H9 (cell line): ENCODE results near the gene PITPNM3. TPM values are rescaled to one million over a fixed set of nuclear protein-coding genes. Genes with fewer than 3 reads are reported as not detected.

Source experiments
- DNase-seq: peaks from one replicate; pipeline ENCODE4 v3.0.0-alpha.2; 2017
- H2AFZ ChIP-seq: one replicate; pipeline ENCODE4 v1.6.1; 2013; ENCODE audit warnings: mild to moderate bottlenecking, low read length, control low read depth, moderate library complexity
- H2AK5ac ChIP-seq: 2 replicates; pipeline ENCODE4 v1.6.1; 2013; ENCODE audit warnings: low read length, control low read depth, mixed read lengths; ENCODE audit not compliant: insufficient read length
- H2BK120ac ChIP-seq: one replicate; pipeline ENCODE4 v1.6.1; 2013; ENCODE audit warnings: low read depth, mild to moderate bottlenecking, low read length, control low read depth, inconsistent platforms; ENCODE audit not compliant: poor library complexity, severe bottlenecking
- H2BK12ac ChIP-seq: 2 replicates; pipeline ENCODE4 v1.6.1; 2013; ENCODE audit warnings: low read length, control low read depth, mixed read lengths, low read depth; ENCODE audit not compliant: insufficient read length
- H2BK15ac ChIP-seq: 2 replicates; pipeline ENCODE4 v1.6.1; 2013; ENCODE audit warnings: low read depth, low read length, control low read depth
- H2BK20ac ChIP-seq: one replicate; pipeline ENCODE4 v1.6.1; 2013; ENCODE audit warnings: low read depth, mild to moderate bottlenecking, low read length, control low read depth, inconsistent platforms; ENCODE audit not compliant: poor library complexity, severe bottlenecking
- H2BK5ac ChIP-seq: 2 replicates; pipeline ENCODE4 v1.6.1; 2013; ENCODE audit warnings: low read length, control low read depth, mixed read lengths; ENCODE audit not compliant: insufficient read length
- H3K14ac ChIP-seq: 2 replicates; pipeline ENCODE4 v1.6.1; 2013; ENCODE audit warnings: low read length, control low read depth; ENCODE audit not compliant: insufficient read depth
- H3K18ac ChIP-seq: 2 replicates; pipeline ENCODE4 v1.6.1; 2013; ENCODE audit warnings: low read depth, mild to moderate bottlenecking, mixed read lengths, low read length, control low read depth; ENCODE audit not compliant: insufficient read length
- H3K23ac ChIP-seq: 2 replicates; pipeline ENCODE4 v1.6.1; 2013; ENCODE audit warnings: low read length, control low read depth, mixed read lengths, low read depth; ENCODE audit not compliant: insufficient read length
- H3K23me2 ChIP-seq: 2 replicates; pipeline ENCODE4 v1.6.1; 2013; ENCODE audit warnings: low read depth, mild to moderate bottlenecking, mixed read lengths, low read length, control low read depth; ENCODE audit not compliant: insufficient read length, poor library complexity, severe bottlenecking
- H3K27ac ChIP-seq: 2 replicates; pipeline ENCODE4 v1.5.1; 2013; ENCODE audit warnings: low read length, control low read depth, mixed read lengths, low read depth; ENCODE audit not compliant: insufficient read length
- H3K27me3 ChIP-seq: 2 replicates; pipeline ENCODE4 v1.6.1; 2013; ENCODE audit warnings: low read length, control low read depth, inconsistent platforms; ENCODE audit not compliant: insufficient read depth
- H3K4ac ChIP-seq: 2 replicates; pipeline ENCODE4 v1.6.1; 2013; ENCODE audit warnings: low read depth, mild to moderate bottlenecking, control low read depth, inconsistent platforms, low read length, moderate library complexity
- H3K4me1 ChIP-seq: 2 replicates; pipeline ENCODE4 v1.6.1; 2013; ENCODE audit warnings: low read length, control low read depth, inconsistent platforms; ENCODE audit not compliant: insufficient read depth
- H3K4me2 ChIP-seq: 2 replicates; pipeline ENCODE4 v1.6.1; 2013; ENCODE audit warnings: low read length, control low read depth, mixed read lengths; ENCODE audit not compliant: insufficient read length, insufficient read depth
- H3K56ac ChIP-seq: 2 replicates; pipeline ENCODE4 v1.6.1; 2013; ENCODE audit warnings: low read depth, mild to moderate bottlenecking, mixed read lengths, low read length, control low read depth; ENCODE audit not compliant: insufficient read length
- H3K79me1 ChIP-seq: 2 replicates; pipeline ENCODE4 v1.6.1; 2013; ENCODE audit warnings: low read depth, mild to moderate bottlenecking, moderate library complexity, low read length, control low read depth, inconsistent platforms; ENCODE audit not compliant: insufficient read depth, poor library complexity, severe bottlenecking
- H3K79me2 ChIP-seq: 2 replicates; pipeline ENCODE4 v1.6.1; 2013; ENCODE audit warnings: low read length, control low read depth, inconsistent platforms; ENCODE audit not compliant: insufficient read depth
- H3K9ac ChIP-seq: 2 replicates; pipeline ENCODE4 v1.6.1; 2013; ENCODE audit warnings: low read length, control low read depth, mixed read lengths; ENCODE audit not compliant: insufficient read length; ENCODE audit errors: extremely low read depth
- H3K9me3 ChIP-seq: one replicate; pipeline ENCODE4 v1.6.1; 2013; ENCODE audit warnings: low read depth, low read length, inconsistent platforms; ENCODE audit not compliant: control insufficient read depth
- H3T11ph ChIP-seq: one replicate; pipeline ENCODE4 v1.6.1; 2013; ENCODE audit warnings: mild to moderate bottlenecking, low read length, control low read depth, inconsistent platforms
- H4K20me1 ChIP-seq: one replicate; pipeline ENCODE4 v1.6.1; 2013; ENCODE audit not compliant: control insufficient read depth, insufficient read length, insufficient read depth
- H4K5ac ChIP-seq: 2 replicates; pipeline ENCODE4 v1.6.1; 2013; ENCODE audit warnings: low read depth, mild to moderate bottlenecking, mixed read lengths, low read length, control low read depth; ENCODE audit not compliant: insufficient read length
- H4K8ac ChIP-seq: replicated peaks from 2 replicates; pipeline ENCODE4 v1.6.1; 2013; ENCODE audit warnings: low read length, control low read depth, mixed read lengths, low read depth; ENCODE audit not compliant: insufficient read length
- H4K91ac ChIP-seq: 2 replicates; pipeline ENCODE4 v1.6.1; 2013; ENCODE audit warnings: low read depth, mild to moderate bottlenecking, moderate library complexity, mixed read lengths, low read length, control low read depth; ENCODE audit not compliant: insufficient read length
- H3K27ac Mint-ChIP-seq, 3 experiments: 2 replicates in 2 of 3; 3 replicates in 1 of 3; pipeline ENCODE4 v1.8.0; 2020 to 2021; ENCODE audit warnings: mixed read lengths in 3 of 3, mild to moderate bottlenecking in 1 of 3, moderate library complexity in 1 of 3
- H3K27me3 Mint-ChIP-seq: 2 replicates; pipeline ENCODE4 v1.8.0; 2021; ENCODE audit warnings: low read depth, mild to moderate bottlenecking, moderate library complexity, mixed read lengths
- H3K36me3 Mint-ChIP-seq, 3 experiments: 2 replicates in 2 of 3; 3 replicates in 1 of 3; pipeline ENCODE4 v1.8.0; 2020 to 2021; ENCODE audit warnings: low read depth in 3 of 3, mixed read lengths in 3 of 3; ENCODE audit not compliant: insufficient read depth in 1 of 3
- H3K4me1 Mint-ChIP-seq, 2 experiments: 2 replicates each; pipeline ENCODE4 v1.8.0; 2020; ENCODE audit warnings: mixed read lengths in 2 of 2
- H3K4me3 Mint-ChIP-seq, 2 experiments: 2 replicates in 1 of 2; 3 replicates in 1 of 2; pipeline ENCODE4 v1.8.0; 2020 to 2021; ENCODE audit warnings: mild to moderate bottlenecking in 2 of 2, mixed read lengths in 2 of 2, moderate library complexity in 1 of 2
- H3K9me3 Mint-ChIP-seq, 2 experiments: 2 replicates in 1 of 2; 3 replicates in 1 of 2; pipeline ENCODE4 v1.8.0; 2020; ENCODE audit warnings: mild to moderate bottlenecking in 2 of 2, mixed read lengths in 2 of 2, moderate library complexity in 1 of 2
- CTCF ChIP-seq: fragments of 200-600 bp; sonication (generic); conservative IDR thresholded peaks from 3 replicates; pipeline ENCODE4 v1.8.0; 2021; ENCODE audit warnings: antibody characterized with exemption, mild to moderate bottlenecking
- WGBS: extraction: QIAGEN DNeasy Blood & Tissue Kit; methylation state at CpG from one replicate; pipeline ENCODE4 v1.1.7; 2013; ENCODE audit warnings: missing lambda C conversion rate, low lambda C conversion rate, mixed read lengths; ENCODE audit not compliant: insufficient read length; ENCODE audit errors: extremely low coverage; 5-methylcytosine and 5-hydroxymethylcytosine counted together
- total RNA-seq: library from RNA; stranded (reverse); gene quantifications from 2 replicates; pipeline ENCODE4 v1.2.1, GENCODE V29; 2021

The PITPNM3 gene
- total RNA-seq, 1 experiment from 2014 or later: 3.4 TPM

DNA sequence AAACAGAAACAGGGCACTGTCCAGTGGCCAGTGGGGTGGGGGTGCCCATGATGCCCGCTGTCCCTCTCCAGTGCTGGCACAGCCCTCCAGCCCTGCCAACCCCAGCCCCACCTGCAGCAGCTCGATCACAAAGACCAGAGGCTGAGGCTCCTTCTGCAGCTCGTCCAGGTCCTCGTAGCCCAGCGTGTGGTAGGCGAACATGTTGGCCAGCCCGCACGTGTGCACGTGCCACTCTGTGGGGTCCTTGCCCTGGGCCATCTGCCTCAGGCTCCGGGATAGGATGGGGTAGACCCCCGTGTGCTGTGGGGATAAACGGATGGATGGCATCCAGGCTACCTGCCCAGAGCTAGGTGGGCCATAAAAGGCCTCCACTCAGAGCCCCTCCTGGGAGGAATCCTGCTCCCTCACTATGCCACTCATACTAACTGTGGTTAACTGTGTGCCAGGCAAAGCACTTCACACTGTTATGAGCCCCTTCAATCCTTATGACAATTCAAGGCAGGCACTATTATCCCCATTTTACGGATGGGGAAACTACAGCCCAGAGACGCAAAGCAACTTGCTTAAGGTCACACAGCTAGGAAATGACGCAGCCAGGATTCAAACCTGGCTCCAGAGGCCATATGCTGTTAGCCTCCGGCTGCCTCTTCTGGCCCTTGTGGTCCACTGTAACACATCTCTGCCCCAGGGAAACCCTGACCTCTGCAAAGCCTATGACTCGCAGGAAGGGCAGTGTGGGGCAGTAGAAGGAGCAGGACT lies 128.0 kb downstream of the PITPNM3 start:
- no peak overlapping the region for H3K4ac ChIP-seq
- H3K9ac ChIP-seq: no peak overlapping the region
- no peaks in the 10 kb centered on the region for H3K9me3 ChIP-seq
- no peak overlapping the region for H3K4me2 ChIP-seq
- H3K56ac ChIP-seq: no peak overlapping the region
- H4K91ac ChIP-seq: no peak overlapping the region
- no peak overlapping the region for H4K8ac ChIP-seq
- H3K14ac ChIP-seq: no peak overlapping the region
- no peak overlapping the region for H2BK120ac ChIP-seq
- no peak overlapping the region for H2AFZ ChIP-seq
- Mint-ChIP-seq H3K9me3 (peaks cover 14 to 17% of the 10 kb centered on the region in 2 experiments), H3K36me3 (peaks cover 9 to 20% (median 14%) of the 10 kb centered on the region in 3 experiments; a peak in 6 of 7 replicates), H3K4me1 (peaks cover 0 to 5% of the 10 kb centered on the region in 2 experiments; a peak in 1 of 4 replicates), H3K27ac (no peak overlapping the region), H3K27me3 (peaks cover 3% of the 10 kb centered on the region; the same call in 1 of the 2 replicates), H3K4me3 (no peak overlapping the region)
- DNase-seq: no peak
- H2BK15ac ChIP-seq: no peak overlapping the region
- no peak overlapping the region for H3K27ac ChIP-seq
- WGBS: no CpG with 5 or more reads among the region's 17 CpGs
- no peak overlapping the region for H2BK5ac ChIP-seq
- H4K20me1 ChIP-seq: no peaks in the 10 kb centered on the region
- H4K5ac ChIP-seq: no peak overlapping the region
- H2AK5ac ChIP-seq: no peak overlapping the region
- no peak overlapping the region for H2BK20ac ChIP-seq
- H3K4me1 ChIP-seq: no peaks in the 10 kb centered on the region
- no peak overlapping the region for H3K18ac ChIP-seq
- H3T11ph ChIP-seq: no peak overlapping the region
- H3K79me2 ChIP-seq: no peaks in the 10 kb centered on the region
- H3K27me3 ChIP-seq: no peaks in the 10 kb centered on the region
- no peak overlapping the region for H2BK12ac ChIP-seq
- no peak overlapping the region for H3K23ac ChIP-seq
- no peak for TF ChIP-seq CTCF
- H3K79me1 ChIP-seq: no peaks in the 10 kb centered on the region
- H3K23me2 ChIP-seq: no peaks in the 10 kb centered on the region
